ENCODE data around the gene TNRC6B. TPM values are rescaled to one million over a fixed set of nuclear protein-coding genes. Genes with fewer than 3 reads are reported as not detected.

Gene TNRC6B
- total RNA-seq, 1 experiment from 2014 or later = 58.1 TPM

DNA sequence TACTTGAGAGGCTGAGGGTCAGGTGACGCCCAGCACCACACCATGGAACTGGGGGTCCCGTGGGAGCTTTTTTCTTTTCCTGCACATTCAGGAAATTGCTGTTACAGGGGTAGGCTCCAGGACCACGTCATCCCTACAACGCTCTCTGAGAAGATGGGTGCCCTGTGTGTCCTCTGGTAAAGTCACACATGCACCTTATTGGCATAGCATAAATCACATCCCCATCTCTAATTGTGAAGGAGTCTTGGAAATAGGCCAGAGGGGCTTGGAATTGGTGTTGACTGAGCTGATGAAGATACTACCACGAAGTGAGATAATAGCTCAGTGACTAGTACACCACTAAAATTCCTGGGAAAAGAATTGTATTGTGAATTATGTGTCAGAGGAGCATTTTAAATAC is 57.6 kb downstream of the TNRC6B start:
- peaks cover 28% of the 10 kb centered on the region; the same call in 1 of the 2 replicates for H3K79me2 ChIP-seq (ENCODE audit: insufficient read depth, low read length)
- Mint-ChIP-seq H3K9me3 (no peaks in the 10 kb centered on the region), H3K4me3 (no peak overlapping the region), H3K36me3 (ENCODE audit: insufficient read depth in 1 of 3, low read depth in 3 of 3) (peaks cover 2 to 24% (median 13%) of the 10 kb centered on the region in 3 experiments; a peak in 6 of 7 replicates), H3K27me3 (ENCODE audit: low read depth) (no peaks in the 10 kb centered on the region), H3K4me1 (peaks cover 40 to 53% of the 10 kb centered on the region in 2 experiments), H3K27ac (no peak overlapping the region)
- no peak overlapping the region for H4K5ac ChIP-seq (ENCODE audit: insufficient read length, low read depth, low read length)
- H3K23ac ChIP-seq (ENCODE audit: insufficient read length, low read depth, low read length) = no peak overlapping the region
- no peak overlapping the region for H3K18ac ChIP-seq (ENCODE audit: insufficient read length, low read depth, low read length)
- no peak overlapping the region for H2BK15ac ChIP-seq (ENCODE audit: low read depth, low read length)
- no CpG with 5 or more reads among the region's 5 CpGs for WGBS (ENCODE audit: extremely low coverage, insufficient read length, low lambda C conversion rate)
- H3K27me3 ChIP-seq (ENCODE audit: insufficient read depth, low read length) = no peaks in the 10 kb centered on the region
- H3K4me2 ChIP-seq (ENCODE audit: insufficient read depth, insufficient read length, low read length) = no peak overlapping the region
- no peak overlapping the region for H3K4ac ChIP-seq (ENCODE audit: low read depth, low read length)
- no peak overlapping the region for H2BK120ac ChIP-seq (ENCODE audit: low read depth, low read length, poor library complexity, severe bottlenecking)
- H4K20me1 ChIP-seq (ENCODE audit: control insufficient read depth, insufficient read depth, insufficient read length) = peaks cover 3% of the 10 kb centered on the region
- peaks cover 12% of the 10 kb centered on the region for H3K79me1 ChIP-seq (ENCODE audit: insufficient read depth, low read depth, low read length, poor library complexity, severe bottlenecking)
- no peak overlapping the region for H3K9ac ChIP-seq (ENCODE audit: extremely low read depth, insufficient read length, low read length)
- no peak overlapping the region for H4K91ac ChIP-seq (ENCODE audit: insufficient read length, low read depth, low read length)
- H4K8ac ChIP-seq (replicated peaks; ENCODE audit: insufficient read length, low read depth, low read length) = no peak overlapping the region
- no peak overlapping the region for H2BK5ac ChIP-seq (ENCODE audit: insufficient read length, low read length)
- H2BK12ac ChIP-seq (ENCODE audit: insufficient read length, low read depth, low read length) = no peak overlapping the region
- H3K56ac ChIP-seq (ENCODE audit: insufficient read length, low read depth, low read length) = no peak overlapping the region
- H2AFZ ChIP-seq (ENCODE audit: low read length) = no peak overlapping the region
- no peak for DNase-seq
- no peak overlapping the region for H3T11ph ChIP-seq (ENCODE audit: low read length)
- peaks cover 4% of the 10 kb centered on the region; the same call in 1 of the 2 replicates for H3K4me1 ChIP-seq (ENCODE audit: insufficient read depth, low read length)
- no peaks in the 10 kb centered on the region for H3K9me3 ChIP-seq (ENCODE audit: control insufficient read depth, low read depth, low read length)
- no peaks in the 10 kb centered on the region for H3K23me2 ChIP-seq (ENCODE audit: insufficient read length, low read depth, low read length, poor library complexity, severe bottlenecking)
- no peak overlapping the region for H3K14ac ChIP-seq (ENCODE audit: insufficient read depth, low read length)
- no peak overlapping the region for H2AK5ac ChIP-seq (ENCODE audit: insufficient read length, low read length)
- no peak overlapping the region for H3K27ac ChIP-seq (ENCODE audit: insufficient read length, low read depth, low read length)
- H2BK20ac ChIP-seq (ENCODE audit: low read depth, low read length, poor library complexity, severe bottlenecking) = no peak overlapping the region
- no peak for TF ChIP-seq CTCF (conservative IDR thresholded peaks at IDR 0.05)

All from H9 (cell line).